IMR-90 (cell line): ENCODE measurements around the gene FAM161A.

Source experiments
- CHD1 ChIP-seq: IDR thresholded peaks from 2 replicates; pipeline ENCODE4 v1.6.1; 2012; ENCODE audit warnings: low read depth, low read length, improper control_type of control experiment
- CTCF ChIP-seq: conservative IDR thresholded peaks from 2 replicates; pipeline ENCODE4 v1.5.1; 2012; ENCODE audit warnings: mild to moderate bottlenecking, low read depth, low read length, improper control_type of control experiment
- RCOR1 ChIP-seq: IDR thresholded peaks from 2 replicates; pipeline ENCODE4 v1.6.1; 2012; ENCODE audit warnings: mild to moderate bottlenecking, low read length, improper control_type of control experiment; ENCODE audit not compliant: insufficient replicate concordance

GRCh38 chr2:61855318-61855613 lies 1.4 kb upstream of the FAM161A start:
- TF ChIP-seq CTCF = no peak
- no peak for TF ChIP-seq RCOR1
- TF ChIP-seq CHD1 = no peak
